Articular chondrocyte of knee joint (primary cell): ENCODE results near the gene GSX1. TPM values are rescaled to one million over a fixed set of nuclear protein-coding genes. Genes with fewer than 3 reads are reported as not detected.

Experiments used
- small RNA-seq: library from RNA; depleted of rRNA; stranded (forward); fragments of <200 nt; gene quantifications from one replicate; pipeline ENCODE3, GENCODE V24; 2012
- total RNA-seq: library from RNA; depleted of rRNA; stranded (reverse); fragments of >200 nt; gene quantifications from 2 replicates; pipeline ENCODE4 v1.2.3, GENCODE V29; 2012

The GSX1 gene
- not detected in 2 replicates for total RNA-seq

GRCh38 chr13:27792393-27793218, at the start of gene GSX1:
GSX1 (plus strand) TSS chr13:27792483; CDS start chr13:27792691, 208 bp downstream.

Small RNAs within 50 kb of the gene (small RNA-seq; reads per million reads assigned to genes)
- 1.6 reads per million, percentile 63 among the genes with 10 or more reads in this experiment for gene RNU6-73P

Other genes starting within 250 kb of the GSX1 start
- 10.1 and 11.9 TPM in 2 replicates for gene LNX2, start 172.0 kb upstream of the GSX1 start, total RNA-seq
- 87.0 and 92.3 TPM in 2 replicates for gene POLR1D, start 170.6 kb upstream of the GSX1 start, total RNA-seq
- not detected in 2 replicates for gene PDX1, start 127.5 kb downstream of the GSX1 start, total RNA-seq
- gene CDX2, start 176.8 kb downstream of the GSX1 start, total RNA-seq = not detected in 2 replicates
- not detected in 2 replicates for gene URAD, start 196.2 kb downstream of the GSX1 start, total RNA-seq